Measurements from ENCODE around the gene KRTAP16-1. TPM values are rescaled to one million over a fixed set of nuclear protein-coding genes. Genes with fewer than 3 reads are reported as not detected.

Gene KRTAP16-1
- total and polyA plus RNA-seq, 2 of the 13 experiments (the other 11 are each of a cell fraction or from before 2014, with no cell fraction given): not detected

- CTCF ChIA-PET (ENCODE audit: low intra/inter-chr PET ratio, low total read pairs): no interaction called here
- Histone ChIP-seq H3K27me3 (ENCODE audit: control insufficient read depth in 1 of 2, insufficient read depth in 2 of 2, low read length in 2 of 2) (peaks cover 0 to 13% of the 10 kb centered on the region in 2 experiments; a peak in 3 of 5 replicates), H4K20me1 (ENCODE audit: insufficient read depth, low read length) (no peaks in the 10 kb centered on the region), H3K79me2 (ENCODE audit: insufficient read depth, low read length) (no peaks in the 10 kb centered on the region), H3K36me3 (replicated peaks in 1 of 2; ENCODE audit: control insufficient read depth in 1 of 2, insufficient read depth in 2 of 2, low read length in 2 of 2) (no peaks in the 10 kb centered on the region), H3K4me3 (replicated peaks in 1 of 3; ENCODE audit: insufficient read depth in 1 of 3, low read depth in 2 of 3, low read length in 3 of 3) (no peak overlapping the region), H3K27ac (ENCODE audit: extremely low read length, insufficient read depth, low read length) (no peak overlapping the region), H2AFZ (ENCODE audit: low read length) (no peak overlapping the region), H3K4me2 (ENCODE audit: low read depth, low read length) (no peak overlapping the region), H3K4me1 (ENCODE audit: insufficient read depth, low read length) (no peaks in the 10 kb centered on the region), H3K9ac (ENCODE audit: insufficient read depth, low read depth, low read length) (no peak overlapping the region), H3K9me3 (ENCODE audit: low read length) (no peaks in the 10 kb centered on the region)
- intact Hi-C loops (cut with micrococcal nuclease; ENCODE audit: unreplicated experiment): no loop called here
- BruUV-seq (replicated peaks): no TSS peak
- no peak for DNase-seq (ENCODE audit: low spot score)
- WGBS (ENCODE audit: low lambda C conversion rate): 29% methylated on average over 1 of the region's 1 CpG
- POLR2A ChIA-PET: no interaction called here
- no peak for FAIRE-seq
- no peak for ATAC-seq
- in situ Hi-C loops (cut with HindIII; ENCODE audit: extremely low pct_ligation_motif_present, low pct_unique_long_range_greater_than_20kb): no loop called here
- no peak for TF ChIP-seq TCF12 (IDR thresholded peaks at IDR 0.05)
- no peak for TF ChIP-seq TCF12 (CRISPR knock-in tag; IDR thresholded peaks at IDR 0.05)
- no peak for TF ChIP-seq ZNF567 (CRISPR knock-in tag; IDR thresholded peaks at IDR 0.05; ENCODE audit: borderline replicate concordance)
- no peak for TF ChIP-seq ZBTB38 (CRISPR knock-in tag; IDR thresholded peaks at IDR 0.05)
- TF ChIP-seq SMAD1 (CRISPR knock-in tag; IDR thresholded peaks at IDR 0.05; ENCODE audit: borderline replicate concordance, low read depth): no peak
- no peak for TF ChIP-seq BHLHE40 (IDR thresholded peaks at IDR 0.05; ENCODE audit: low read length)
- no peak for TF ChIP-seq ZBTB3 (CRISPR knock-in tag; IDR thresholded peaks at IDR 0.05; ENCODE audit: borderline replicate concordance, low read depth)
- TF ChIP-seq IRF9 (CRISPR knock-in tag; IDR thresholded peaks at IDR 0.05; ENCODE audit: borderline replicate concordance): no peak
- TF ChIP-seq ZGPAT (CRISPR knock-in tag; IDR thresholded peaks at IDR 0.05): no peak
- TF ChIP-seq PREB (CRISPR knock-in tag; IDR thresholded peaks at IDR 0.05): no peak
- no peak for TF ChIP-seq NFATC3 (CRISPR knock-in tag; IDR thresholded peaks at IDR 0.05)
- TF ChIP-seq ZC3H4 (CRISPR knock-in tag; IDR thresholded peaks at IDR 0.05; ENCODE audit: borderline replicate concordance): no peak
- no peak for TF ChIP-seq MIER3 (CRISPR knock-in tag; IDR thresholded peaks at IDR 0.05; ENCODE audit: borderline replicate concordance)
- TF ChIP-seq SATB2 (CRISPR knock-in tag; IDR thresholded peaks at IDR 0.05): no peak
- TF ChIP-seq SNAPC4 (CRISPR knock-in tag; IDR thresholded peaks at IDR 0.05): no peak
- no peak for TF ChIP-seq ZNF850 (CRISPR knock-in tag; conservative IDR thresholded peaks at IDR 0.05)
- no peak for TF ChIP-seq GATAD2A (CRISPR knock-in tag; IDR thresholded peaks at IDR 0.05)
- no peak for TF ChIP-seq ZMAT3 (CRISPR knock-in tag; conservative IDR thresholded peaks at IDR 0.05)
Measured at GRCh38 chr17:41335747-41336146, 26.6 kb upstream of the KRTAP16-1 start.

Data from HepG2 (cell line).